HG03039 (cell line): Measurements from ENCODE around the gene FOXS1.
A peak's percentile ranks its signal among the peaks of the same experiment; 100 is the strongest.
"Not testable (repeated sequence)": the region's sequence is repeated elsewhere in the genome, so short reads cannot be mapped to it uniquely, and the experiment has no call there.

Source experiments
- ATAC-seq: cut with Tn5 transposase; IDR thresholded peaks from one replicate; pipeline ENCODE4 v1.9.1; 2021; ENCODE audit warnings: mild to moderate bottlenecking, moderate library complexity; ENCODE audit not compliant: unreplicated experiment

Gene FOXS1

GRCh38 chr20:31840906-31841816 is 4.2 kb downstream of the FOXS1 start:
- no peak for ATAC-seq

GRCh38 chr20:31839782-31840487 is 5.5 kb downstream of the FOXS1 start:
- no peak for ATAC-seq

GRCh38 chr20:31838646-31839292 is 6.6 kb downstream of the FOXS1 start:
- ATAC-seq, result no peak

GRCh38 chr20:31837896-31838397 is 7.5 kb downstream of the FOXS1 start:
- ATAC-seq, result no peak

- ATAC-seq, result no peak
Observed at GRCh38 chr20:31836853-31837608, 8.4 kb downstream of the FOXS1 start.

GRCh38 chr20:31835977-31836852 is 9.2 kb downstream of the FOXS1 start:
- ATAC-seq, result peak; percentile 42

- no peak for ATAC-seq
Observed at GRCh38 chr20:31835554-31835953, 9.8 kb downstream of the FOXS1 start.

- no peak for ATAC-seq
Observed at GRCh38 chr20:31833931-31834521, 11.4 kb downstream of the FOXS1 start.

GRCh38 chr20:31833130-31833930 is 12.1 kb downstream of the FOXS1 start:
- ATAC-seq, result no peak

GRCh38 chr20:31831771-31832306 is 13.6 kb downstream of the FOXS1 start:
- ATAC-seq, result no peak

- no peak for ATAC-seq
Observed at GRCh38 chr20:31831211-31831610, 14.2 kb downstream of the FOXS1 start.

- ATAC-seq, result no peak
Observed at GRCh38 chr20:31830406-31830981, 14.9 kb downstream of the FOXS1 start.

- no peak for ATAC-seq
Observed at GRCh38 chr20:31829731-31830130, 15.7 kb downstream of the FOXS1 start.

- ATAC-seq, result not testable (repeated sequence)
Observed at GRCh38 chr20:31828016-31828415, 17.4 kb downstream of the FOXS1 start.

- ATAC-seq, result no peak
Observed at GRCh38 chr20:31827059-31827458, 18.3 kb downstream of the FOXS1 start.

- ATAC-seq, result no peak
Observed at GRCh38 chr20:31826074-31826473, 19.3 kb downstream of the FOXS1 start.

GRCh38 chr20:31824554-31825313 is 20.7 kb downstream of the FOXS1 start:
- no peak for ATAC-seq
